ENCODE results near the gene UGT1A8. TPM values are rescaled to one million over a fixed set of nuclear protein-coding genes. Genes with fewer than 3 reads are reported as not detected.

The UGT1A8 gene
- total and polyA plus RNA-seq, 2 experiments from 2014 or later, result 0.45 TPM; not detected in 1

GRCh38 chr2:233780771-233781170 lies 163.3 kb downstream of the UGT1A8 start (continued):
- no peak for TF ChIP-seq REST (IDR thresholded peaks at IDR 0.05; ENCODE audit: unreplicated experiment)
- TF ChIP-seq ETS1 (IDR thresholded peaks at IDR 0.05), result no peak
- TF ChIP-seq STAT1 (IDR thresholded peaks at IDR 0.05; ENCODE audit: unreplicated experiment), result no peak

- H3K9me2 ChIP-seq (ENCODE audit: insufficient read depth), result no peaks in the 10 kb centered on the region
- no peaks in the 10 kb centered on the region for H3K27me3 ChIP-seq (ENCODE audit: insufficient read depth)
- no peaks in the 10 kb centered on the region; the same call in 2 of the 3 replicates for H3K36me3 Mint-ChIP-seq (ENCODE audit: low read depth)
- peaks cover 12% of the 10 kb centered on the region; the same call in 2 of the 3 replicates for H3K9me3 Mint-ChIP-seq
- no peak for ATAC-seq
- no peaks in the 10 kb centered on the region for H3F3A ChIP-seq (replicated peaks; ENCODE audit: low read depth)
- peaks cover 11% of the 10 kb centered on the region for H3K27me3 Mint-ChIP-seq (ENCODE audit: insufficient read depth, low read depth, poor library complexity)
- H3K27ac ChIP-seq (ENCODE audit: low read depth), result no peak overlapping the region
- no peaks in the 10 kb centered on the region for H3K79me2 ChIP-seq (replicated peaks; ENCODE audit: insufficient read depth)
- H3K4me2 ChIP-seq, result no peak overlapping the region
- H3K36me3 ChIP-seq (ENCODE audit: insufficient read depth), result no peaks in the 10 kb centered on the region
- H3K4me1 ChIP-seq (ENCODE audit: insufficient read depth), result no peaks in the 10 kb centered on the region
- no peak for DNase-seq (ENCODE audit: low spot score)
- no peak overlapping the region for H3K27ac Mint-ChIP-seq
- no peak overlapping the region for H2AFZ ChIP-seq
- H3K4me1 Mint-ChIP-seq, result no peaks in the 10 kb centered on the region; the same call in 2 of the 3 replicates
- H3K4me3 Mint-ChIP-seq, result no peak overlapping the region
- H3K4me3 ChIP-seq, result no peak overlapping the region
- no peaks in the 10 kb centered on the region for H4K20me1 ChIP-seq (replicated peaks; ENCODE audit: insufficient read depth)
- TF ChIP-seq CREB1 (CRISPR knock-in tag; IDR thresholded peaks at IDR 0.05; ENCODE audit: low read depth), result no peak
- TF ChIP-seq ZNF331 (CRISPR knock-in tag; IDR thresholded peaks at IDR 0.05; ENCODE audit: low read depth), result no peak
- no peak for TF ChIP-seq REST (IDR thresholded peaks at IDR 0.05; ENCODE audit: unreplicated experiment)
- TF ChIP-seq STAT1 (IDR thresholded peaks at IDR 0.05; ENCODE audit: unreplicated experiment), result no peak
- TF ChIP-seq JUNB (IDR thresholded peaks at IDR 0.05; ENCODE audit: unreplicated experiment), result no peak
- TF ChIP-seq EZH2 (IDR thresholded peaks at IDR 0.05; ENCODE audit: low read depth, unreplicated experiment), result no peak
- TF ChIP-seq ZNF462 (CRISPR knock-in tag; IDR thresholded peaks at IDR 0.05), result no peak
- no peak for TF ChIP-seq EZH2phosphoT487 (IDR thresholded peaks at IDR 0.05; ENCODE audit: unreplicated experiment)
- TF ChIP-seq POLR2AphosphoS5 (IDR thresholded peaks at IDR 0.05; ENCODE audit: low read depth), result no peak
These were observed 172.1 kb downstream of the UGT1A8 start for GRCh38 chr2:233789554-233789953.
